Activated naive CD4-positive, alpha-beta T cell treated with anti-CD3 and anti-CD28 coated beads, Interleukin-2, amount 10 ng/mL, durations not matched to agents 7 days and 5 days (primary cell): ENCODE measurements around the gene DNAL4.

Experiments
- CTCF ChIA-PET: fragments of 350-600 bp; sonication (Branson Sonifier 250); formaldehyde crosslinking; loops from one replicate; lab custom pipeline; 2021; ENCODE audit warnings: antibody characterized with exemption; lab: Charles Lee
- DNase-seq: peaks from one replicate; pipeline ENCODE4 v3.0.0-alpha.2; 2020
- H3K27ac Mint-ChIP-seq: one replicate; pipeline ENCODE4 v1.8.0; 2021; ENCODE audit warnings: mild to moderate bottlenecking, moderate library complexity, mixed read lengths
- H3K27me3 Mint-ChIP-seq: one replicate; pipeline ENCODE4 v1.8.0; 2021; ENCODE audit warnings: mild to moderate bottlenecking, mixed read lengths
- H3K36me3 Mint-ChIP-seq: one replicate; pipeline ENCODE4 v1.8.0; 2021; ENCODE audit warnings: mixed read lengths
- H3K4me1 Mint-ChIP-seq: one replicate; pipeline ENCODE4 v1.8.0; 2021; ENCODE audit warnings: mixed read lengths
- H3K4me3 Mint-ChIP-seq: one replicate; pipeline ENCODE4 v1.8.0; 2021; ENCODE audit warnings: mild to moderate bottlenecking, moderate library complexity, mixed read lengths
- H3K9me3 Mint-ChIP-seq: one replicate; pipeline ENCODE4 v1.8.0; 2021; ENCODE audit warnings: mixed read lengths

The DNAL4 gene

GRCh38 chr22:38831166-38831945 is 37.4 kb upstream of the DNAL4 start:
- no peak overlapping the region for H3K27ac Mint-ChIP-seq
- peaks cover 7% of the 10 kb centered on the region for H3K27me3 Mint-ChIP-seq
- no peak for DNase-seq
- H3K4me1 Mint-ChIP-seq: no peaks in the 10 kb centered on the region
- CTCF ChIA-PET: no interaction called here
- no peaks in the 10 kb centered on the region for H3K36me3 Mint-ChIP-seq
- no peak overlapping the region for H3K4me3 Mint-ChIP-seq
- no peaks in the 10 kb centered on the region for H3K9me3 Mint-ChIP-seq

GRCh38 chr22:38830845-38831108 is 36.8 kb upstream of the DNAL4 start:
- CTCF ChIA-PET: no interaction called here
- Mint-ChIP-seq H3K36me3 (no peaks in the 10 kb centered on the region), H3K4me3 (no peak overlapping the region), H3K27me3 (peaks cover 7% of the 10 kb centered on the region), H3K4me1 (no peaks in the 10 kb centered on the region), H3K9me3 (no peaks in the 10 kb centered on the region), H3K27ac (no peak overlapping the region)
- DNase-seq: no peak

- H3K36me3 Mint-ChIP-seq: no peaks in the 10 kb centered on the region
- peaks cover 7% of the 10 kb centered on the region for H3K27me3 Mint-ChIP-seq
- H3K9me3 Mint-ChIP-seq: no peaks in the 10 kb centered on the region
- H3K27ac Mint-ChIP-seq: no peak overlapping the region
- H3K4me1 Mint-ChIP-seq: no peaks in the 10 kb centered on the region
- H3K4me3 Mint-ChIP-seq: no peak overlapping the region
- CTCF ChIA-PET: no interaction called here
- DNase-seq: no peak
Observed at GRCh38 chr22:38830026-38830844, 36.3 kb upstream of the DNAL4 start.

GRCh38 chr22:38829485-38829884 is 35.5 kb upstream of the DNAL4 start:
- H3K4me3 Mint-ChIP-seq: no peak overlapping the region
- H3K4me1 Mint-ChIP-seq: no peaks in the 10 kb centered on the region
- no peaks in the 10 kb centered on the region for H3K36me3 Mint-ChIP-seq
- CTCF ChIA-PET: no interaction called here
- H3K27me3 Mint-ChIP-seq: peaks cover 7% of the 10 kb centered on the region
- DNase-seq: no peak
- no peaks in the 10 kb centered on the region for H3K9me3 Mint-ChIP-seq
- H3K27ac Mint-ChIP-seq: no peak overlapping the region

GRCh38 chr22:38828616-38829205 is 34.8 kb upstream of the DNAL4 start:
- DNase-seq: no peak

GRCh38 chr22:38828191-38828590 is 34.2 kb upstream of the DNAL4 start:
- DNase-seq: no peak
- H3K27ac Mint-ChIP-seq: no peak overlapping the region
- peaks cover 7% of the 10 kb centered on the region for H3K27me3 Mint-ChIP-seq
- no peaks in the 10 kb centered on the region for H3K9me3 Mint-ChIP-seq
- CTCF ChIA-PET: no interaction called here
- H3K36me3 Mint-ChIP-seq: no peaks in the 10 kb centered on the region
- H3K4me3 Mint-ChIP-seq: no peak overlapping the region
- H3K4me1 Mint-ChIP-seq: no peaks in the 10 kb centered on the region

More at GRCh38 chr22:38828616-38829205, 34.8 kb upstream of the DNAL4 start:
- CTCF ChIA-PET: no interaction called here
- H3K27ac Mint-ChIP-seq: no peak overlapping the region
- H3K27me3 Mint-ChIP-seq: peaks cover 7% of the 10 kb centered on the region
- no peaks in the 10 kb centered on the region for H3K4me1 Mint-ChIP-seq
- H3K4me3 Mint-ChIP-seq: no peak overlapping the region
- no peaks in the 10 kb centered on the region for H3K9me3 Mint-ChIP-seq
- H3K36me3 Mint-ChIP-seq: no peaks in the 10 kb centered on the region

GRCh38 chr22:38827510-38827909 is 33.6 kb upstream of the DNAL4 start:
- Mint-ChIP-seq H3K27ac (no peak overlapping the region), H3K4me3 (no peak overlapping the region), H3K27me3 (peaks cover 7% of the 10 kb centered on the region), H3K36me3 (no peaks in the 10 kb centered on the region), H3K9me3 (no peaks in the 10 kb centered on the region), H3K4me1 (no peaks in the 10 kb centered on the region)
- CTCF ChIA-PET: interaction anchor here (1.0 kb wide), 1 partner anchor 9 kb away, joined by 3 read pairs; no protein-coding TSS in a partner anchor
- no peak for DNase-seq

GRCh38 chr22:38826801-38827200 is 32.9 kb upstream of the DNAL4 start:
- DNase-seq: no peak
- Mint-ChIP-seq H3K4me3 (no peak overlapping the region), H3K27me3 (peaks cover 8% of the 10 kb centered on the region), H3K9me3 (no peaks in the 10 kb centered on the region), H3K4me1 (no peaks in the 10 kb centered on the region), H3K27ac (no peak overlapping the region), H3K36me3 (no peaks in the 10 kb centered on the region)
- CTCF ChIA-PET: interaction anchor here (1.0 kb wide), 1 partner anchor 8 kb away, joined by 3 read pairs; no protein-coding TSS in a partner anchor

- CTCF ChIA-PET: no interaction called here
- no peak overlapping the region for H3K4me3 Mint-ChIP-seq
- H3K9me3 Mint-ChIP-seq: no peaks in the 10 kb centered on the region
- no peaks in the 10 kb centered on the region for H3K4me1 Mint-ChIP-seq
- no peaks in the 10 kb centered on the region for H3K36me3 Mint-ChIP-seq
- H3K27me3 Mint-ChIP-seq: peaks cover 10% of the 10 kb centered on the region
- no peak overlapping the region for H3K27ac Mint-ChIP-seq
- no peak for DNase-seq
Observed at GRCh38 chr22:38826386-38826785, 32.4 kb upstream of the DNAL4 start.

GRCh38 chr22:38824585-38824984 is 30.6 kb upstream of the DNAL4 start:
- Mint-ChIP-seq H3K4me1 (no peaks in the 10 kb centered on the region), H3K27ac (no peak overlapping the region), H3K9me3 (no peaks in the 10 kb centered on the region), H3K36me3 (no peaks in the 10 kb centered on the region), H3K27me3 (peaks cover 10% of the 10 kb centered on the region), H3K4me3 (no peak overlapping the region)
- CTCF ChIA-PET: no interaction called here
- DNase-seq: peak; percentile 78

GRCh38 chr22:38823637-38824036 is 29.7 kb upstream of the DNAL4 start:
- Mint-ChIP-seq H3K36me3 (no peaks in the 10 kb centered on the region), H3K4me3 (no peak overlapping the region), H3K4me1 (no peaks in the 10 kb centered on the region), H3K27me3 (peaks cover 13% of the 10 kb centered on the region), H3K9me3 (no peaks in the 10 kb centered on the region), H3K27ac (no peak overlapping the region)
- DNase-seq: no peak
- CTCF ChIA-PET: no interaction called here

GRCh38 chr22:38823076-38823475 is 29.1 kb upstream of the DNAL4 start:
- CTCF ChIA-PET: no interaction called here
- H3K4me3 Mint-ChIP-seq: no peak overlapping the region
- no peaks in the 10 kb centered on the region for H3K36me3 Mint-ChIP-seq
- DNase-seq: no peak
- peaks cover 13% of the 10 kb centered on the region for H3K27me3 Mint-ChIP-seq
- H3K9me3 Mint-ChIP-seq: no peaks in the 10 kb centered on the region
- no peaks in the 10 kb centered on the region for H3K4me1 Mint-ChIP-seq
- no peak overlapping the region for H3K27ac Mint-ChIP-seq

GRCh38 chr22:38820020-38820419 is 26.1 kb upstream of the DNAL4 start:
- CTCF ChIA-PET: interaction anchor here (1.1 kb wide), 1 partner anchor 49 kb away, joined by 3 read pairs; no protein-coding TSS in a partner anchor
- Mint-ChIP-seq H3K4me3 (no peak overlapping the region), H3K36me3 (no peaks in the 10 kb centered on the region)

GRCh38 chr22:38819387-38819940 is 25.5 kb upstream of the DNAL4 start:
- Mint-ChIP-seq H3K36me3 (no peaks in the 10 kb centered on the region), H3K9me3 (no peaks in the 10 kb centered on the region), H3K27me3 (peaks cover 13% of the 10 kb centered on the region), H3K4me1 (no peaks in the 10 kb centered on the region), H3K27ac (no peak overlapping the region), H3K4me3 (no peak overlapping the region)
- CTCF ChIA-PET: interaction anchor here (1.1 kb wide), 2 partner anchors 8 to 50 kb away, joined by 3 read pairs; no protein-coding TSS in a partner anchor
- no peak for DNase-seq

More at GRCh38 chr22:38820020-38820419, 26.1 kb upstream of the DNAL4 start:
- Mint-ChIP-seq H3K9me3 (no peaks in the 10 kb centered on the region), H3K27ac (no peak overlapping the region), H3K4me1 (no peaks in the 10 kb centered on the region), H3K27me3 (peaks cover 13% of the 10 kb centered on the region)
- no peak for DNase-seq
